ENCODE measurements around the gene NOX3.
A peak's percentile ranks its signal among the peaks of the same experiment; 100 is the strongest.
"Not testable (repeated sequence)": the region's sequence is repeated elsewhere in the genome, so short reads cannot be mapped to it uniquely, and the experiment has no call there.

NOX3 gene

DNA sequence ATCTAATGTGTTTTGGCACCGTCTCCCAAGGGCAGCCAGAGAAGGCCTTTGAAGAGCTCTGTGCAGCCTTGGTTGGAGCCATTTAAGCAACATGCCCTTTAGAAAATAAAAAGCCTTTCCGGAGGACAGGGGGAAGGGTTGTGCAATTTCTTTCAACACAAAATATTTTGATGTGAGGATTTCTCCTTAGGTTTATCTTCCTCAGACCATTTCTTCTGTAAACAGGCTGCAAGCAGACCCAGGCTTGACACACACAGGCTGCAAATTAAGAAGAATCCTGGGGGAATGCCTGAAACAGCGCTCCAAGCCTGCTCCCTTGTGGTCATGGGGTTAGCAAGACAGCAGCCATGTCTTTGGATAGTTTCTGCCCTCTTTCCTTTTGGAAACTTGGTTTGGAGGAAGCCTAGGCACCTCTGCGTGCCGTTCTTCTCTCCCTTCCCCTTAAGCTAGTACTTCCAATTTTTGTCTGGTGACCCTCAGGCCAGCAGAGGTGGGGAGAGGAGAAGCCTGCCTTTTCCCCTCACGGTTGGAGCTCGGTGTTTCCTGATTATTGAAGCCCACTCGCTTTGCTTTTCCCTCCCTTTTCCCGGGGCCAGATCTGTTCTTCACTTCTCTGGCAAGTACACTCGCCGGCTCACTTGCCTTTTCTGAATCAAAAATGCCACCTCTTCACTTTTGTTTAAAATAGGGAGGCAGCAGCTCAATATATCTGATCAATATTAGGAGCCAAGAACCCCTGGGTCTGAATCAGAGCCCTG lies 39.6 kb upstream of the NOX3 start:
- no peak for DNase-seq (ENCODE audit: low read depth)
- H3K4me3 ChIP-seq (ENCODE audit: low read length): no peak overlapping the region
- TF ChIP-seq, protein P1, sequence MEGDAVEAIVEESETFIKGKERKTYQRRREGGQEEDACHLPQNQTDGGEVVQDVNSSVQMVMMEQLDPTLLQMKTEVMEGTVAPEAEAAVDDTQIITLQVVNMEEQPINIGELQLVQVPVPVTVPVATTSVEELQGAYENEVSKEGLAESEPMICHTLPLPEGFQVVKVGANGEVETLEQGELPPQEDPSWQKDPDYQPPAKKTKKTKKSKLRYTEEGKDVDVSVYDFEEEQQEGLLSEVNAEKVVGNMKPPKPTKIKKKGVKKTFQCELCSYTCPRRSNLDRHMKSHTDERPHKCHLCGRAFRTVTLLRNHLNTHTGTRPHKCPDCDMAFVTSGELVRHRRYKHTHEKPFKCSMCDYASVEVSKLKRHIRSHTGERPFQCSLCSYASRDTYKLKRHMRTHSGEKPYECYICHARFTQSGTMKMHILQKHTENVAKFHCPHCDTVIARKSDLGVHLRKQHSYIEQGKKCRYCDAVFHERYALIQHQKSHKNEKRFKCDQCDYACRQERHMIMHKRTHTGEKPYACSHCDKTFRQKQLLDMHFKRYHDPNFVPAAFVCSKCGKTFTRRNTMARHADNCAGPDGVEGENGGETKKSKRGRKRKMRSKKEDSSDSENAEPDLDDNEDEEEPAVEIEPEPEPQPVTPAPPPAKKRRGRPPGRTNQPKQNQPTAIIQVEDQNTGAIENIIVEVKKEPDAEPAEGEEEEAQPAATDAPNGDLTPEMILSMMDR (conservative IDR thresholded peaks at IDR 0.05; ENCODE audit: low read depth, low read length): peak; percentile 46

DNA sequence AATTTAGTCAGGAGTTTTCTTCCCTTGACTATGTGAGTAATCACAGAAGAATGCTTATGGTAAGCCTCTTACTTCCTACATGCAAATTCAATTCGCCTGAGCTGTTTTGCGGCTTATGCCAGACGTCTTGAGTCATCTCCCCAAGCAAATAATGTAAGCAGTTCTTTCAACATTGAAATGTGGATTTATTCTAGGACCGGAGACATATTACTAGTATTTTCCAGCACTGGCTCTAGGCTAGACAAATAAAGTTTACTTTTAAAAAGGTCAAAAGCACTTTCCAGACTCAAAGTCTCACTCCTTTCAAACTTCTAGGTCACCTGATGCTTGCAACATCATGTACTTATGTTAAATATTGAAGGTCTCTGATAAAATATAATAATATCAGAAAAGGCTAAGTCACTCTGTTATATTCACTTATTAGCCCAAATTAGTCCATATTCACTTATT lies 38.1 kb upstream of the NOX3 start:
- peak; percentile 99 for DNase-seq (ENCODE audit: low read depth)
- TF ChIP-seq, protein P1 (conservative IDR thresholded peaks at IDR 0.05; ENCODE audit: low read depth, low read length): no peak
- no peak overlapping the region for H3K4me3 ChIP-seq (ENCODE audit: low read length)

DNA sequence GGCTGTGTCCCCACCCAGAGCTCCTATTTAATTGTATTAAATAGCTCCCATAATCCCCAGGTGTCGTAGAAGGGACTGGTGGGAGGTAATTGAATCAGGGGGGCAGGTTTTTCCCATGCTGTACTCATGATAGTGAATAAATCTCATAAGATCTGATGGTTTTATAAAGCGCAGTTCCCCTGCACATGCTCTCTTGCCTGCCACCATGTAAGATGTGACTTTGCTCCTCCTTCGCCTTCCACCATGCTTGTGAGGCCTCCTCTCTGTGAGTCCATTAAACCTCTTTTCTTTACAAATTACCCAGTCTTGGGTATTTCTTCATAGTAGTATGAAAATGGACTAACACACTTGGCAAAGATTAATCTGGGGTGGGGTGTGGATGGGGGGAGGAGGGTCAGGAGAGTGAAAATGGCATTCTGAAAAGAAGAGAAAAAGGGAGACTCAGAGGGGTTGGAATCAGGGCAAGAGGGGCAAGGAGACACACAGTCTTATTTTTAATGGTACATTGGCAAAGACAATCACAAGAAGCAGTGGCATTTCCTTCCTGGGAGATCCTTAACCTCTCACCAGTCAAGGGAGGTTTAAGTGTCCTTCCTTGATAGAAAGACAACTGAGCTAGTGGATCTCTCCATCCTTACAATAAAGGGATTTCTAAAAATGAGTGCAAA lies 37.5 kb upstream of the NOX3 start:
- H3K4me3 ChIP-seq (ENCODE audit: low read length): no peak overlapping the region
- no peak for DNase-seq (ENCODE audit: low read depth)
- TF ChIP-seq, protein P1 (conservative IDR thresholded peaks at IDR 0.05; ENCODE audit: low read depth, low read length): no peak

DNA sequence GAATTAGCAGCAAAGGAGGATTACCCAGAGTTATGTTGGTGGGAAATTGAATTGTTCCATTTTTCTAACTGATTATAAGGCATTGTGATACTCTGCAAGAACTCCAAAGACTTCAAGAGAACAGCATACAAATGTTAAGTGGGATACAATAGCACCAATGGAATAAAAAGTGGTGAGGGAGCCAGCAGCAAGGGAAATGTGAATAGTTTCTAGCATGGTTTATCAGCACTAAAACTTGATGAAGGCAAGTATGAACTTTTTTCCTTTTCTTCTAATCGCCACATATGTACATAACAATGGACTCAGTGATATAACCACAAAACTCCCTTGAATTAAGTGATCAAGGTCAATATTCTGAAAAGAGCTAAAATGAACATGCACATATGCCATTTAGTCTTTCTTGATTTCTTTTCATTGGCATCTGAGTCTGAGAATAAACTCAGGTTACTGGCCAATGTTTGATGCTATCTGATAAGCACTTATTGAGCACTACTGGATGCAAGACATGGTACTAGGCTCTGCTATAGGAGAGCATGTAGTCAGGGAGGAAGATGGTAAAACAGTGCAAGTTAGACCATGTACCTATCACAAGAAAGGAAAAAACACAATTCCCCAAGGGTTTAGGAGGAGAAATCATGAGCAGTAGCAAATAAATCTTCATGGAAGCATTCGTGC lies 36.6 kb upstream of the NOX3 start:
- TF ChIP-seq, protein P1 (conservative IDR thresholded peaks at IDR 0.05; ENCODE audit: low read depth, low read length): no peak
- no peak for DNase-seq (ENCODE audit: low read depth)
- no peak overlapping the region for H3K4me3 ChIP-seq (ENCODE audit: low read length)

DNA sequence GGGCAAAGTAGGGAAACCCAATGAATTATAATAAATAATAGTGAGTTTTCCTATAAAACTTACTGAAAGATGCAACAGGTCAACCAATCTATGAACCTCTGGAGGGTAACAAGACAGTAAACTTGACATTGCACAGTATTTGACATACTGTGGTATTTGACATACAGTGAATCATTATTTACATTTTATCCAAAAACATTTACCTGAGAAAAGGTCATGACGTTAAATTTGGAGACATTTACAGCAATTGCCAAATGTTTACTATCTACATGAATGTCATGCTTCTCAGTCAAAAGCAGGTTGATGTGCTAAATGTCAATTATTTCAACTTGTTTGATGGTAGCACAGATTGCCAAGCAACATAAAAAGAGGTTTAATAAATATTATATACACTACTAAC lies 35.8 kb upstream of the NOX3 start:
- TF ChIP-seq, protein P1 (conservative IDR thresholded peaks at IDR 0.05; ENCODE audit: low read depth, low read length): no peak
- no peak overlapping the region for H3K4me3 ChIP-seq (ENCODE audit: low read length)
- no peak for DNase-seq (ENCODE audit: low read depth)

DNA sequence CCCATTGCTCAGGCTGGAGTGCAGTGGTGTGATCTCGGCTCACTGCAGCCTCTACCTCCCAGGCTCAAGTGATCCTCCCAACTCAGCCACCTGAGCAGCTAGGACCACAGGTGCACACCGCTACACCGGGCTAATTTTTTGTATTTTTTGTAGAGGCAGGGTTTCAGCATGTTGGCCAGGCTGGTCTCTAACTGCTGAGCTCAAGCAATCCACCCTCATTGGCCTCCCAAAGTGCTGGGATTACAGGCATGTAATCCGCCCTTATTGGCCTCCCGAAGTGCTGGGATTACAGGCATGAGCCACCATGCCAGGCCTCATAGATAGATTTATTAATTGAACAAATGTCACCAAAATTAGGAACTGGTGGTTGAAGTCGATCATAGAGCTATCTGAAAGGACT lies 32.6 kb upstream of the NOX3 start:
- DNase-seq (ENCODE audit: low read depth); H3K4me3 ChIP-seq (ENCODE audit: low read length): not testable (repeated sequence)

DNA sequence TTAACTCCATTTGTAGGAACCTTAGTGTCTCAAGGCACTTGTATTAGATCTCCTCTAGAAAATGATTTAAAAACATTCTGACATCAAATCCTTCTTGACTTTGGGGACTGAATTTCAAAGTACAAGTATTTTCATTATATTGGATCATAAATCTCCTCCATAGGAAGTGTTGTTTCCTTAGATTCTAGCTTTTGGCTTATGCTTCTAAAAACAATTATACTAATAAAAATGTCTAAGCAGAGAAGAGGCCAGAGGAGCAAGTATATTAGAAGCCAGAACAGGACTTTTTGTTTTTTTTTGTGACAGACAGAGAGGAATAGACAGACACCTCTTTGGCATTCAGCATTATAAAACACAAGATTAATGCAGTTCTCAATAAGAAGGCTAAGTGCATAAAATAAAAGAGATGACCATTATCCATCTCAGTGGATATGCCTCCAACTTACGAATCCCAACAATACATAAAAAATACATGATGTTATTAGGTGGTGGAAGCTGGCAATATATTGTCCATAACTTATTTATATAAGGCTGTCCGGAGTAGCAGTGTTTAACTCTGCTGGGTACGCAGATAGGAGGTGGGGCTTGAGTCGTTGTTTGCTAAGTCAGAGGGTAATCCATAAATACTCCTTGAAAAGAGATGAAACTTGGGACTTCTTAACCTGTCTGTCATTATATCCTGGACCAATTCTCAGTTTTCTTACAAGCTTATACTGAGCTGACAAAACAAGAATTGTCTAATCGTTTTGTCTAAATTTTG lies 31.9 kb upstream of the NOX3 start:
- no peak for DNase-seq (ENCODE audit: low read depth)
- TF ChIP-seq, protein P1 (conservative IDR thresholded peaks at IDR 0.05; ENCODE audit: low read depth, low read length): no peak

More for the DNA sequence above, 31.9 kb upstream of the NOX3 start:
- H3K4me3 ChIP-seq (ENCODE audit: low read length): no peak overlapping the region

Measured in retinal pigment epithelial cell (primary cell).